ENCODE results near the gene LACRT. TPM values are rescaled to one million over a fixed set of nuclear protein-coding genes. Genes with fewer than 3 reads are reported as not detected.

The LACRT gene
- total and polyA plus RNA-seq, 4 donors, result not detected

DNA sequence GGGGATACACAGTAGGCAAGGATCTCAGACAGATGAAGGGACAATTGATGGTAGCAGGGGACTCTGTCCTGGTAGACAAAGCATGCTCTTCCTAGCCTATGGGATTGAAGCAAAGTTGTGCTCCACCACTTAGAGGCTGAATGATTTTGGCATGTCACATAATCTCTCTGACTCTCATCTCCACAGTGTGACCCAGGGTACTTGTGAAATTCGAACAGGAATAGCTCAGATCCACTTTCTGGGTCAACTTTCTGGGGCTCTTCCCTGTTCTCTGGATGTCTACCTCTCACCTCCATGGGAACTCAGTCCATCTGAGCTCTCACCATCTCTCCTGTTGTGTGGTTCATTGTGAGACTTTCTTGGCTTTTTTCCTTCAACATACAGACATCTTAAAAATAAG, 15.1 kb upstream of the LACRT start:
- Histone ChIP-seq H3K36me3 (ENCODE audit: control insufficient read depth in 4 of 4, insufficient read depth in 3 of 4, low read depth in 1 of 4, low read length in 3 of 4) (no peaks in the 10 kb centered on the region), H3K4me1 (ENCODE audit: control insufficient read depth in 4 of 4, insufficient read depth in 4 of 4, low read length in 3 of 4) (no peaks in the 10 kb centered on the region), H3K27ac (ENCODE audit: low read depth in 1 of 2, low read length in 2 of 2) (no peak overlapping the region), H3K4me3 (ENCODE audit: low read depth in 1 of 3, low read length in 3 of 3) (no peak overlapping the region), H3K27me3 (ENCODE audit: control insufficient read depth in 4 of 4, insufficient read depth in 4 of 4, low read length in 3 of 4) (no peaks in the 10 kb centered on the region), H3K9ac (ENCODE audit: low read depth in 1 of 2, low read length in 2 of 2) (no peak overlapping the region), H3K9me3 (ENCODE audit: control insufficient read depth in 4 of 4, low read length in 3 of 4) (no peaks in the 10 kb centered on the region)
- no peak for TF ChIP-seq HNF4A (conservative IDR thresholded peaks at IDR 0.05)
- no peak for TF ChIP-seq RXRA (IDR thresholded peaks at IDR 0.05)
- TF ChIP-seq TAF1 (conservative IDR thresholded peaks at IDR 0.05), result no peak
- TF ChIP-seq FOXA1 (IDR thresholded peaks at IDR 0.05), result no peak
- no peak for TF ChIP-seq NR2F2 (IDR thresholded peaks at IDR 0.05)
- TF ChIP-seq, protein P1, sequence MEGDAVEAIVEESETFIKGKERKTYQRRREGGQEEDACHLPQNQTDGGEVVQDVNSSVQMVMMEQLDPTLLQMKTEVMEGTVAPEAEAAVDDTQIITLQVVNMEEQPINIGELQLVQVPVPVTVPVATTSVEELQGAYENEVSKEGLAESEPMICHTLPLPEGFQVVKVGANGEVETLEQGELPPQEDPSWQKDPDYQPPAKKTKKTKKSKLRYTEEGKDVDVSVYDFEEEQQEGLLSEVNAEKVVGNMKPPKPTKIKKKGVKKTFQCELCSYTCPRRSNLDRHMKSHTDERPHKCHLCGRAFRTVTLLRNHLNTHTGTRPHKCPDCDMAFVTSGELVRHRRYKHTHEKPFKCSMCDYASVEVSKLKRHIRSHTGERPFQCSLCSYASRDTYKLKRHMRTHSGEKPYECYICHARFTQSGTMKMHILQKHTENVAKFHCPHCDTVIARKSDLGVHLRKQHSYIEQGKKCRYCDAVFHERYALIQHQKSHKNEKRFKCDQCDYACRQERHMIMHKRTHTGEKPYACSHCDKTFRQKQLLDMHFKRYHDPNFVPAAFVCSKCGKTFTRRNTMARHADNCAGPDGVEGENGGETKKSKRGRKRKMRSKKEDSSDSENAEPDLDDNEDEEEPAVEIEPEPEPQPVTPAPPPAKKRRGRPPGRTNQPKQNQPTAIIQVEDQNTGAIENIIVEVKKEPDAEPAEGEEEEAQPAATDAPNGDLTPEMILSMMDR (IDR thresholded peaks at IDR 0.05; ENCODE audit: low read depth, low read length, missing input control), result no peak
- TF ChIP-seq, protein P2, sequence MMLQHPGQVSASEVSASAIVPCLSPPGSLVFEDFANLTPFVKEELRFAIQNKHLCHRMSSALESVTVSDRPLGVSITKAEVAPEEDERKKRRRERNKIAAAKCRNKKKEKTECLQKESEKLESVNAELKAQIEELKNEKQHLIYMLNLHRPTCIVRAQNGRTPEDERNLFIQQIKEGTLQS (IDR thresholded peaks at IDR 0.05), result no peak
- TF ChIP-seq YY1 (IDR thresholded peaks at IDR 0.05), result no peak
- TF ChIP-seq, protein P3, sequence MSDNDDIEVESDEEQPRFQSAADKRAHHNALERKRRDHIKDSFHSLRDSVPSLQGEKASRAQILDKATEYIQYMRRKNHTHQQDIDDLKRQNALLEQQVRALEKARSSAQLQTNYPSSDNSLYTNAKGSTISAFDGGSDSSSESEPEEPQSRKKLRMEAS (IDR thresholded peaks at IDR 0.05), result no peak
- no peak for TF ChIP-seq GABPA (IDR thresholded peaks at IDR 0.05 in 1 of 2, conservative IDR thresholded peaks at IDR 0.05 in 1 of 2)
- TF ChIP-seq FOXA2 (IDR thresholded peaks at IDR 0.05), result no peak
- TF ChIP-seq HNF4G (IDR thresholded peaks at IDR 0.05), result no peak
- 50% methylated on average over 1 of the region's 1 CpG for WGBS
- DNase-seq (ENCODE audit: low spot score), result no peak

DNA sequence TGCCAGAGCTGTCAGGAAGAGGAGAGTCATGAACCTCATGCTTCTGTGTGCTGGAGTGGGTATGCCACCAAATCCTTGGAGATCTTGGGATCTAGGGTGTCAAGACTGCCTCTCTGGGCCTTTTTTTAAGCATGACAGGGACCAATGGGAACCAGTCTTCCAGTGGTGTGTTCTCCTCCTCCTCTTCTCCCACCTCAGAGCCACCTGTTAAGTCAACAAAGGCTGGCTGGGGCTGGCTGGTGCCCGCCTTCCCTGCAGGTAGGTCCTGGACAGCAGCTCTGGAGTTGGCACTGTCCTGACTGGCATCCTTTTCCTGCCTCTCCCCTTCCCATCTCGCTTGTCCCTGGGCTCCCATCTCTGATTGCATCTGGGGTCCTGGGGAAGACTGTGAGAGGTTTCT, 13.6 kb upstream of the LACRT start, which contains the start of gene DCD:
TSS of gene DCD (minus strand) at position 101 of the 400 bp plus-strand sequence. CDS start at position 39, 62 bp downstream.
- no peak within 1 kb of the TSS for H3K9ac ChIP-seq (ENCODE audit: low read depth in 1 of 2, low read length in 2 of 2)
- WGBS, result 87% methylated on average over 2 of the region's 2 CpGs
- no peak within 1 kb of the TSS for H3K4me3 ChIP-seq (ENCODE audit: low read depth in 1 of 3, low read length in 3 of 3)

More for the DNA sequence above, 13.6 kb upstream of the LACRT start, which contains the start of gene DCD:
- Histone ChIP-seq H3K27me3 (ENCODE audit: control insufficient read depth in 4 of 4, insufficient read depth in 4 of 4, low read length in 3 of 4) (peaks cover 0 to 5% (median 0%) of the 10 kb centered on the region in 4 donors), H3K9me3 (ENCODE audit: control insufficient read depth in 4 of 4, low read length in 3 of 4) (no peaks in the 10 kb centered on the region), H3K27ac (ENCODE audit: low read depth in 1 of 2, low read length in 2 of 2) (no peak within 1 kb of the TSS), H3K4me1 (ENCODE audit: control insufficient read depth in 4 of 4, insufficient read depth in 4 of 4, low read length in 3 of 4) (no peaks in the 10 kb centered on the region), H3K36me3 (ENCODE audit: control insufficient read depth in 4 of 4, insufficient read depth in 3 of 4, low read depth in 1 of 4, low read length in 3 of 4) (no peaks in the 10 kb centered on the region)
- TF ChIP-seq, protein P2 (IDR thresholded peaks at IDR 0.05), result no peak
- TF ChIP-seq, protein P3 (IDR thresholded peaks at IDR 0.05), result no peak
- no peak for TF ChIP-seq NR2F2 (IDR thresholded peaks at IDR 0.05)
- no peak for TF ChIP-seq RXRA (IDR thresholded peaks at IDR 0.05)
- TF ChIP-seq, protein P1 (IDR thresholded peaks at IDR 0.05; ENCODE audit: low read depth, low read length, missing input control), result no peak
- no peak for TF ChIP-seq EGR1 (IDR thresholded peaks at IDR 0.05; ENCODE audit: low read depth in 2 of 2)
- no peak for TF ChIP-seq HNF4G (IDR thresholded peaks at IDR 0.05)
- TF ChIP-seq, protein P4, sequence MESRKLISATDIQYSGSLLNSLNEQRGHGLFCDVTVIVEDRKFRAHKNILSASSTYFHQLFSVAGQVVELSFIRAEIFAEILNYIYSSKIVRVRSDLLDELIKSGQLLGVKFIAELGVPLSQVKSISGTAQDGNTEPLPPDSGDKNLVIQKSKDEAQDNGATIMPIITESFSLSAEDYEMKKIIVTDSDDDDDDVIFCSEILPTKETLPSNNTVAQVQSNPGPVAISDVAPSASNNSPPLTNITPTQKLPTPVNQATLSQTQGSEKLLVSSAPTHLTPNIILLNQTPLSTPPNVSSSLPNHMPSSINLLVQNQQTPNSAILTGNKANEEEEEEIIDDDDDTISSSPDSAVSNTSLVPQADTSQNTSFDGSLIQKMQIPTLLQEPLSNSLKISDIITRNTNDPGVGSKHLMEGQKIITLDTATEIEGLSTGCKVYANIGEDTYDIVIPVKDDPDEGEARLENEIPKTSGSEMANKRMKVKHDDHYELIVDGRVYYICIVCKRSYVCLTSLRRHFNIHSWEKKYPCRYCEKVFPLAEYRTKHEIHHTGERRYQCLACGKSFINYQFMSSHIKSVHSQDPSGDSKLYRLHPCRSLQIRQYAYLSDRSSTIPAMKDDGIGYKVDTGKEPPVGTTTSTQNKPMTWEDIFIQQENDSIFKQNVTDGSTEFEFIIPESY (IDR thresholded peaks at IDR 0.05), result no peak
- no peak for TF ChIP-seq HNF4A (conservative IDR thresholded peaks at IDR 0.05)
- TF ChIP-seq FOXA2 (IDR thresholded peaks at IDR 0.05), result no peak
- TF ChIP-seq FOXA1 (IDR thresholded peaks at IDR 0.05), result no peak
- no peak for TF ChIP-seq GABPA (IDR thresholded peaks at IDR 0.05 in 1 of 2, conservative IDR thresholded peaks at IDR 0.05 in 1 of 2)
- TF ChIP-seq RAD21 (IDR thresholded peaks at IDR 0.05), result no peak
- TF ChIP-seq TAF1 (conservative IDR thresholded peaks at IDR 0.05), result no peak
- no peak for TF ChIP-seq JUND (IDR thresholded peaks at IDR 0.05)
- no peak for DNase-seq (ENCODE audit: low spot score)
